GM18868 (cell line): ENCODE data around the gene TBC1D10B.
"Not testable (repeated sequence)": the region's sequence is repeated elsewhere in the genome, so short reads cannot be mapped to it uniquely, and the experiment has no call there.

Experiments used
- ATAC-seq: cut with Tn5 transposase; IDR thresholded peaks from one replicate; pipeline ENCODE4 v1.9.1; 2021; ENCODE audit warnings: mild to moderate bottlenecking, moderate library complexity; ENCODE audit not compliant: unreplicated experiment

Gene TBC1D10B

GRCh38 chr16:30337964-30338357 is 32.3 kb downstream of the TBC1D10B start:
- not testable (repeated sequence) for ATAC-seq

- ATAC-seq = no peak
Measured at GRCh38 chr16:30335598-30336474, 34.5 kb downstream of the TBC1D10B start.

DNA sequence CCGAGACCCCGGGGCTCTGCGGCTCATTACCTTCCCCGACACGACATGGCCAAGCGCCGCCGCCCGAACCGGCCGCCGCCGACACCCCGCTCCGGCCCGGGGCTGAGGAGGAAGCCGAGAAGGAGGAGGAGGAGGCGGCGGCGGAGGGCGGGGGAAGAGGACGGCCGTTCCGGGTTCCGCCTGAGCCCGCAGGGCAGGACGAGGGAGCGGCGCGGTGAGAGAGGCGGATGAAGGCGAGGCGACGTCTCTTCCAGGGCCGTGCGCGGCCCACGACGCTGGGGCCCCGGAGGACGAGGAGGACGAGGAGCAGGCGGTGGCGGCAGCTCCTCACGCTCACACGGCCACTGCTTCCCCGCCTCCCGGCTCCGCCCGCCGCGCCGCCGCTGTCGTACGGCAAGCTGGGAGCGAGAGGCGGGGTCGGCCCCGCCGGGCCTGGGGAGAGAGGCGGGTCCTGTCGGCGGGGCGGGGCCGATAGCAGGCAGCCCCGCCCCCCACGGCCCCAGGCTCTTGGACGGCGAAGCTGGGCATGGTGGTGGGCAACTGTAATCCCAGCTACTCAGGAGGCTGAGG is 35.2 kb downstream of the TBC1D10B start:
- ATAC-seq = peak; percentile 72

GRCh38 chr16:30334473-30334989 is 35.8 kb downstream of the TBC1D10B start:
- peak; percentile 84 for ATAC-seq

GRCh38 chr16:30324220-30324619 is 46.1 kb downstream of the TBC1D10B start:
- ATAC-seq = not testable (repeated sequence)

DNA sequence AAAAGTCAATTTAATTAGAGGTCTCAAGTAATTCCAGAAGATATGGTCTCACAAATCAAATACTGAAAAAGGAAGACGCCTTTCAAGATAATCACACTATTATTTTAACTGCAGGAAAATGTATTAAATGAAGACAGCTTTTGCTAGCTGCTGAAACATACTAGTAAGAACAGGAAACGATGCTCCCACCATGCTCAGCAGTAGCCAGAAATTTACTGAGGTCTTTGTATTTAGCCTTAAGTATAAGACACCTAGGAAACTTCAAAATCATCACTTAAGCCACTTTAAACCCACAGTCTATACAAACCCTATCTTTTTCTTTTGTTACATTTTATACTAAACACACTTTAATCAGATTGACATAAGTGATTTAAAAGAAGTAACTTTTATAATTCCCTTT is 51.6 kb downstream of the TBC1D10B start:
- ATAC-seq = not testable (repeated sequence)

GRCh38 chr16:30310937-30311336 is 59.4 kb downstream of the TBC1D10B start:
- ATAC-seq = not testable (repeated sequence)

GRCh38 chr16:30309255-30309654 is 61.0 kb downstream of the TBC1D10B start:
- ATAC-seq = not testable (repeated sequence)
